Measurements from ENCODE around the gene PCBP2. TPM values are rescaled to one million over a fixed set of nuclear protein-coding genes. Genes with fewer than 3 reads are reported as not detected.

PCBP2 gene
- total RNA-seq, 1 experiment from 2014 or later = 196 TPM

GRCh38 chr12:53454707-53455106 is 2.8 kb downstream of the PCBP2 start:
- no peak for DNase-seq
- Histone ChIP-seq H3K27me3 (ENCODE audit: control insufficient read depth, insufficient read depth, low read length) (no peaks in the 10 kb centered on the region), H3K4me3 (ENCODE audit: insufficient read depth, low read depth, low read length) (no peak overlapping the region), H3K36me3 (replicated peaks; ENCODE audit: control insufficient read depth, insufficient read depth, low read length) (peaks cover 47% of the 10 kb centered on the region)

GRCh38 chr12:53456654-53457366 is 4.9 kb downstream of the PCBP2 start:
- no peak for DNase-seq
- Histone ChIP-seq H3K27me3 (ENCODE audit: control insufficient read depth, insufficient read depth, low read length) (no peaks in the 10 kb centered on the region), H3K4me3 (ENCODE audit: insufficient read depth, low read depth, low read length) (no peak overlapping the region), H3K36me3 (replicated peaks; ENCODE audit: control insufficient read depth, insufficient read depth, low read length) (peaks cover 65% of the 10 kb centered on the region)

GRCh38 chr12:53459097-53459496 is 7.2 kb downstream of the PCBP2 start:
- no peak overlapping the region for H3K4me3 ChIP-seq (ENCODE audit: insufficient read depth, low read depth, low read length)
- H3K36me3 ChIP-seq (replicated peaks; ENCODE audit: control insufficient read depth, insufficient read depth, low read length) = peaks cover 83% of the 10 kb centered on the region
- DNase-seq = no peak
- H3K27me3 ChIP-seq (ENCODE audit: control insufficient read depth, insufficient read depth, low read length) = no peaks in the 10 kb centered on the region

GRCh38 chr12:53461059-53461458 is 9.2 kb downstream of the PCBP2 start:
- H3K4me3 ChIP-seq (ENCODE audit: insufficient read depth, low read depth, low read length) = no peak overlapping the region
- no peaks in the 10 kb centered on the region for H3K27me3 ChIP-seq (ENCODE audit: control insufficient read depth, insufficient read depth, low read length)
- DNase-seq = no peak
- peaks cover 81% of the 10 kb centered on the region for H3K36me3 ChIP-seq (replicated peaks; ENCODE audit: control insufficient read depth, insufficient read depth, low read length)

- Histone ChIP-seq H3K27me3 (ENCODE audit: control insufficient read depth, insufficient read depth, low read length) (no peaks in the 10 kb centered on the region), H3K36me3 (replicated peaks; ENCODE audit: control insufficient read depth, insufficient read depth, low read length) (peaks cover 83% of the 10 kb centered on the region), H3K4me3 (ENCODE audit: insufficient read depth, low read depth, low read length) (no peak overlapping the region)
- DNase-seq = no peak
Measured at GRCh38 chr12:53461591-53461990, 9.7 kb downstream of the PCBP2 start.

- no peak overlapping the region for H3K4me3 ChIP-seq (ENCODE audit: insufficient read depth, low read depth, low read length)
- H3K36me3 ChIP-seq (replicated peaks; ENCODE audit: control insufficient read depth, insufficient read depth, low read length) = peaks cover 85% of the 10 kb centered on the region
- DNase-seq = no peak
- no peaks in the 10 kb centered on the region for H3K27me3 ChIP-seq (ENCODE audit: control insufficient read depth, insufficient read depth, low read length)
Measured at GRCh38 chr12:53462935-53463334, 11.0 kb downstream of the PCBP2 start.

GRCh38 chr12:53463802-53464560 is 12.1 kb downstream of the PCBP2 start:
- Histone ChIP-seq H3K4me3 (ENCODE audit: insufficient read depth, low read depth, low read length) (no peak overlapping the region), H3K36me3 (replicated peaks; ENCODE audit: control insufficient read depth, insufficient read depth, low read length) (peaks cover 86% of the 10 kb centered on the region), H3K27me3 (ENCODE audit: control insufficient read depth, insufficient read depth, low read length) (no peaks in the 10 kb centered on the region)
- no peak for DNase-seq

- Histone ChIP-seq H3K27me3 (ENCODE audit: control insufficient read depth, insufficient read depth, low read length) (no peaks in the 10 kb centered on the region), H3K4me3 (ENCODE audit: insufficient read depth, low read depth, low read length) (no peak overlapping the region), H3K36me3 (replicated peaks; ENCODE audit: control insufficient read depth, insufficient read depth, low read length) (peaks cover 82% of the 10 kb centered on the region)
- DNase-seq = no peak
Measured at GRCh38 chr12:53464685-53465418, 12.9 kb downstream of the PCBP2 start.

- Histone ChIP-seq H3K36me3 (replicated peaks; ENCODE audit: control insufficient read depth, insufficient read depth, low read length) (peaks cover 76% of the 10 kb centered on the region), H3K4me3 (ENCODE audit: insufficient read depth, low read depth, low read length) (no peak overlapping the region), H3K27me3 (ENCODE audit: control insufficient read depth, insufficient read depth, low read length) (no peaks in the 10 kb centered on the region)
- DNase-seq = no peak
Measured at GRCh38 chr12:53465679-53466078, 13.8 kb downstream of the PCBP2 start.

- no peak for DNase-seq
- peaks cover 71% of the 10 kb centered on the region for H3K36me3 ChIP-seq (replicated peaks; ENCODE audit: control insufficient read depth, insufficient read depth, low read length)
- no peak overlapping the region for H3K4me3 ChIP-seq (ENCODE audit: insufficient read depth, low read depth, low read length)
Measured at GRCh38 chr12:53466640-53467039, 14.7 kb downstream of the PCBP2 start.

GRCh38 chr12:53467082-53467481 is 15.2 kb downstream of the PCBP2 start:
- Histone ChIP-seq H3K36me3 (replicated peaks; ENCODE audit: control insufficient read depth, insufficient read depth, low read length) (peaks cover 72% of the 10 kb centered on the region), H3K4me3 (ENCODE audit: insufficient read depth, low read depth, low read length) (no peak overlapping the region), H3K27me3 (ENCODE audit: control insufficient read depth, insufficient read depth, low read length) (no peaks in the 10 kb centered on the region)
- DNase-seq = no peak

More at GRCh38 chr12:53466640-53467039, 14.7 kb downstream of the PCBP2 start:
- H3K27me3 ChIP-seq (ENCODE audit: control insufficient read depth, insufficient read depth, low read length) = no peaks in the 10 kb centered on the region

GRCh38 chr12:53467880-53468279 is 16.0 kb downstream of the PCBP2 start:
- Histone ChIP-seq H3K36me3 (replicated peaks; ENCODE audit: control insufficient read depth, insufficient read depth, low read length) (peaks cover 68% of the 10 kb centered on the region), H3K4me3 (ENCODE audit: insufficient read depth, low read depth, low read length) (no peak overlapping the region), H3K27me3 (ENCODE audit: control insufficient read depth, insufficient read depth, low read length) (no peaks in the 10 kb centered on the region)
- DNase-seq = no peak

GRCh38 chr12:53468282-53468681 is 16.4 kb downstream of the PCBP2 start:
- H3K4me3 ChIP-seq (ENCODE audit: insufficient read depth, low read depth, low read length) = no peak overlapping the region
- H3K27me3 ChIP-seq (ENCODE audit: control insufficient read depth, insufficient read depth, low read length) = no peaks in the 10 kb centered on the region
- no peak for DNase-seq
- H3K36me3 ChIP-seq (replicated peaks; ENCODE audit: control insufficient read depth, insufficient read depth, low read length) = peaks cover 65% of the 10 kb centered on the region

GRCh38 chr12:53472056-53472582 is 20.2 kb downstream of the PCBP2 start:
- Histone ChIP-seq H3K36me3 (replicated peaks; ENCODE audit: control insufficient read depth, insufficient read depth, low read length) (peaks cover 60% of the 10 kb centered on the region), H3K27me3 (ENCODE audit: control insufficient read depth, insufficient read depth, low read length) (no peaks in the 10 kb centered on the region), H3K4me3 (ENCODE audit: insufficient read depth, low read depth, low read length) (no peak overlapping the region)
- DNase-seq = no peak

Data from H7 (cell line).